Loucy (cell line): ENCODE data around the gene CTRL.

Experiments used
- CTCF ChIP-seq: fragments of 200-600 bp; sonication (generic); conservative IDR thresholded peaks from 2 replicates; pipeline ENCODE4 v1.5.1; 2014; ENCODE audit warnings: mild to moderate bottlenecking, antibody characterized with exemption, low read length
- EZH2phosphoT487 ChIP-seq: fragments of 200-600 bp; IDR thresholded peaks from 2 replicates; pipeline ENCODE4 v1.6.1; 2018; ENCODE audit warnings: antibody characterized with exemption, mild to moderate bottlenecking, moderate library complexity, borderline replicate concordance

DNA sequence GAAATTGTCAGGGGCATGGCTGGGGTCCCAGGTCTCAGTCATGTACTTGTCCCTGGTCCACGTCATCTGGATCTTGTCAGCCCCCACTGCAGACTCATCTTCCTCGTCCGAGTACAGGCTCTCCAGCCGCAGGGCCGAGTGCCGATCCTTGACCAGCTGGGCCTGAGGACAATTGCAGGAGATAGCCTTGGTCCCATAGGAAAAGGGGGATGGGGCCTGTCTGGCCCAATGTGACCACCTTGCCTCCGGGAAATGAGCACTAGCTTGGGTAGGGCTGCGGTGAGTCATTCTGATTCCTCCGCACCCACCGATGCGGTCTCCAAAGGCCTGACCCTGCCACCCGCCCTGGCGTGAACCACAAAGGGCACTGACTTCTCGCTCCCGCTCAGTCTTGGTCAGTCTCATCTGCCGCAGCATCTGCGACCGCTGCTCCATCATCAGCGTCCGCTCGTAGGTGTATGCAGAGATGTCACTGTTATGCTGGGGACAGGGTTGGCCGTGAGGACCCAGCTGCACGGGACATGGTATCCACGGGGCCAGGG, 13.8 kb upstream of the CTRL start:
- no peak for TF ChIP-seq CTCF
- no peak for TF ChIP-seq EZH2phosphoT487
